ENCODE measurements around the gene CTNNA3. TPM values are rescaled to one million over a fixed set of nuclear protein-coding genes. Genes with fewer than 3 reads are reported as not detected.

Gene CTNNA3
- total RNA-seq, 4 donors from 2014 or later = 14.3 to 49.5 (median 24.2) TPM

- no peak for DNase-seq
- in situ Hi-C loops (cut with MboI; ENCODE audit: low sequenced_read_pairs in 4 of 4) = no loop called here
- intact Hi-C loops (cut with DNase I; ENCODE audit: low total_unique reads) = no loop called here
- H3K4me3 ChIP-seq = no peak overlapping the region
- H3K4me1 ChIP-seq = no peaks in the 10 kb centered on the region
- no peak for ATAC-seq
- no peak overlapping the region for H3K27ac ChIP-seq
- H3K36me3 ChIP-seq = no peaks in the 10 kb centered on the region
- TF ChIP-seq CTCF (IDR thresholded peaks at IDR 0.05 in 4 of 5, conservative IDR thresholded peaks at IDR 0.05 in 1 of 5) (no peak), POLR2A (IDR thresholded peaks at IDR 0.05) (no peak)
- H3K27me3 ChIP-seq = no peaks in the 10 kb centered on the region
- H3K9me3 ChIP-seq = no peaks in the 10 kb centered on the region
These were observed 1480.1 kb downstream of the CTNNA3 start for GRCh38 chr10:66215920-66216319.

- in situ Hi-C loops (cut with MboI; ENCODE audit: low sequenced_read_pairs in 4 of 4) = no loop called here
- intact Hi-C loops (cut with DNase I; ENCODE audit: low total_unique reads) = no loop called here
- Histone ChIP-seq H3K9me3 (no peaks in the 10 kb centered on the region), H3K27me3 (no peaks in the 10 kb centered on the region), H3K27ac (no peak overlapping the region), H3K36me3 (no peaks in the 10 kb centered on the region), H3K4me3 (no peak overlapping the region), H3K4me1 (no peaks in the 10 kb centered on the region)
- ATAC-seq = no peak
- TF ChIP-seq CTCF (IDR thresholded peaks at IDR 0.05 in 4 of 5, conservative IDR thresholded peaks at IDR 0.05 in 1 of 5) (no peak), POLR2A (IDR thresholded peaks at IDR 0.05) (no peak)
- DNase-seq = no peak
These were observed 1481.1 kb downstream of the CTNNA3 start for GRCh38 chr10:66214721-66215404.

- TF ChIP-seq CTCF (IDR thresholded peaks at IDR 0.05 in 4 of 5, conservative IDR thresholded peaks at IDR 0.05 in 1 of 5) (no peak), POLR2A (IDR thresholded peaks at IDR 0.05) (no peak)
- DNase-seq (no peak), ATAC-seq (no peak)
- H3K36me3 ChIP-seq = no peaks in the 10 kb centered on the region
- H3K4me1 ChIP-seq = no peaks in the 10 kb centered on the region
- in situ Hi-C loops (cut with MboI; ENCODE audit: low sequenced_read_pairs in 4 of 4) = no loop called here
- no peaks in the 10 kb centered on the region for H3K27me3 ChIP-seq
- H3K27ac ChIP-seq = no peak overlapping the region
- H3K9me3 ChIP-seq = no peaks in the 10 kb centered on the region
- H3K4me3 ChIP-seq = no peak overlapping the region
- intact Hi-C loops (cut with DNase I; ENCODE audit: low total_unique reads) = no loop called here
These were observed 1487.0 kb downstream of the CTNNA3 start for GRCh38 chr10:66209025-66209424.

GRCh38 chr10:66204838-66205237 is 1491.2 kb downstream of the CTNNA3 start:
- Histone ChIP-seq H3K4me3 (no peak overlapping the region), H3K36me3 (no peaks in the 10 kb centered on the region), H3K27ac (no peak overlapping the region), H3K27me3 (no peaks in the 10 kb centered on the region), H3K9me3 (no peaks in the 10 kb centered on the region), H3K4me1 (no peaks in the 10 kb centered on the region)
- DNase-seq (no peak), ATAC-seq (no peak)
- intact Hi-C loops (cut with DNase I; ENCODE audit: low total_unique reads) = no loop called here
- in situ Hi-C loops (cut with MboI; ENCODE audit: low sequenced_read_pairs in 4 of 4) = no loop called here
- TF ChIP-seq POLR2A (IDR thresholded peaks at IDR 0.05) = no peak
- TF ChIP-seq CTCF (IDR thresholded peaks at IDR 0.05 in 4 of 5, conservative IDR thresholded peaks at IDR 0.05 in 1 of 5) = no peak

- DNase-seq (no peak), ATAC-seq (no peak)
- no peak for TF ChIP-seq CTCF (IDR thresholded peaks at IDR 0.05 in 4 of 5, conservative IDR thresholded peaks at IDR 0.05 in 1 of 5)
- TF ChIP-seq POLR2A (IDR thresholded peaks at IDR 0.05) = no peak
- Histone ChIP-seq H3K4me3 (no peak overlapping the region), H3K9me3 (no peaks in the 10 kb centered on the region), H3K27me3 (no peaks in the 10 kb centered on the region), H3K27ac (no peak overlapping the region), H3K4me1 (no peaks in the 10 kb centered on the region), H3K36me3 (no peaks in the 10 kb centered on the region)
- intact Hi-C loops (cut with DNase I; ENCODE audit: low total_unique reads) = no loop called here
- in situ Hi-C loops (cut with MboI; ENCODE audit: low sequenced_read_pairs in 4 of 4) = no loop called here
These were observed 1493.9 kb downstream of the CTNNA3 start for GRCh38 chr10:66202101-66202500.
